Stimulated activated CD4-positive, alpha-beta T cell treated with anti-CD3 and anti-CD28 coated beads, Interleukin-1b, Interleukin-23, amount 100 ng/mL, for 48 hours (primary cell): ENCODE measurements around the gene TENM3.

ENCODE experiments used
- DNase-seq: peaks from one replicate; pipeline ENCODE4 v3.0.0-alpha.2; 2020

The TENM3 gene

GRCh38 chr4:182413550-182413949, 170.3 kb downstream of the TENM3 start:
- no peak for DNase-seq

GRCh38 chr4:182415116-182415515, 171.9 kb downstream of the TENM3 start:
- DNase-seq, result no peak

GRCh38 chr4:182416067-182416466, 172.9 kb downstream of the TENM3 start:
- no peak for DNase-seq

- no peak for DNase-seq
Observed at GRCh38 chr4:182418054-182418734, 175.0 kb downstream of the TENM3 start.

- DNase-seq, result no peak
Observed at GRCh38 chr4:182420189-182420588, 177.0 kb downstream of the TENM3 start.

- no peak for DNase-seq
Observed at GRCh38 chr4:182421753-182422152, 178.6 kb downstream of the TENM3 start.

GRCh38 chr4:182425302-182425701, 182.1 kb downstream of the TENM3 start:
- DNase-seq, result no peak

GRCh38 chr4:182426901-182427300, 183.7 kb downstream of the TENM3 start:
- no peak for DNase-seq

- DNase-seq, result no peak
Observed at GRCh38 chr4:182427554-182427953, 184.4 kb downstream of the TENM3 start.

GRCh38 chr4:182429896-182430295, 186.7 kb downstream of the TENM3 start:
- no peak for DNase-seq

- no peak for DNase-seq
Observed at GRCh38 chr4:182432819-182433218, 189.6 kb downstream of the TENM3 start.

- no peak for DNase-seq
Observed at GRCh38 chr4:182434720-182435119, 191.5 kb downstream of the TENM3 start.

GRCh38 chr4:182435401-182435800, 192.2 kb downstream of the TENM3 start:
- DNase-seq, result no peak

GRCh38 chr4:182443070-182443469, 199.9 kb downstream of the TENM3 start:
- DNase-seq, result no peak

- no peak for DNase-seq
Observed at GRCh38 chr4:182447767-182448280, 204.6 kb downstream of the TENM3 start.

GRCh38 chr4:182448281-182449151, 205.3 kb downstream of the TENM3 start:
- DNase-seq, result peak; percentile 41

- peak; percentile 4 for DNase-seq
Observed at GRCh38 chr4:182449186-182449929, 206.2 kb downstream of the TENM3 start.

- DNase-seq, result no peak
Observed at GRCh38 chr4:182449930-182450439, 206.8 kb downstream of the TENM3 start.

GRCh38 chr4:182451441-182451840, 208.2 kb downstream of the TENM3 start:
- DNase-seq, result no peak

GRCh38 chr4:182453830-182454229, 210.6 kb downstream of the TENM3 start:
- DNase-seq, result no peak

GRCh38 chr4:182454440-182455013, 211.3 kb downstream of the TENM3 start:
- DNase-seq, result no peak

- DNase-seq, result no peak
Observed at GRCh38 chr4:182465114-182465513, 221.9 kb downstream of the TENM3 start.

GRCh38 chr4:182465979-182466378, 222.8 kb downstream of the TENM3 start:
- no peak for DNase-seq
